HEK293 (cell line): ENCODE results near the gene ZNF790.
A peak's percentile ranks its signal among the peaks of the same experiment; 100 is the strongest.

ENCODE experiments used
- GLIS2 ChIP-seq: fragments of 450-650 bp; formaldehyde crosslinking; IDR thresholded peaks from 2 replicates; pipeline ENCODE4 v1.5.1; 2016; ENCODE audit warnings: missing biosample characterization, missing genetic modification characterization
- PRDM1 ChIP-seq: fragments of 450-650 bp; formaldehyde crosslinking; IDR thresholded peaks from 2 replicates; pipeline ENCODE4; 2016; ENCODE audit warnings: missing biosample characterization, missing genetic modification characterization
- SALL2 ChIP-seq: fragments of 450-650 bp; formaldehyde crosslinking; IDR thresholded peaks from 2 replicates; pipeline ENCODE4 v1.5.0; 2017; ENCODE audit warnings: missing biosample characterization, mild to moderate bottlenecking, missing genetic modification characterization, borderline replicate concordance
- YY2 ChIP-seq: fragments of 450-650 bp; formaldehyde crosslinking; IDR thresholded peaks from 2 replicates; pipeline ENCODE4 v1.5.1; 2016; ENCODE audit warnings: missing biosample characterization, missing genetic modification characterization
- ZBTB17 ChIP-seq: fragments of 450-650 bp; formaldehyde crosslinking; IDR thresholded peaks from 2 replicates; pipeline ENCODE4 v1.5.1; 2016; ENCODE audit warnings: missing biosample characterization, missing genetic modification characterization
- ZBTB21 ChIP-seq: fragments of 450-650 bp; formaldehyde crosslinking; IDR thresholded peaks from 2 replicates; pipeline ENCODE4 v1.5.1; 2017; ENCODE audit warnings: missing biosample characterization, missing genetic modification characterization
- ZBTB7A ChIP-seq: fragments of 450-650 bp; formaldehyde crosslinking; IDR thresholded peaks from 2 replicates; pipeline ENCODE4 v1.5.1; 2016; ENCODE audit warnings: low read depth, missing biosample characterization, missing genetic modification characterization
- ZNF112 ChIP-seq: fragments of 450-650 bp; formaldehyde crosslinking; IDR thresholded peaks from 2 replicates; pipeline ENCODE4 v1.5.0; 2017; ENCODE audit warnings: missing biosample characterization, missing genetic modification characterization
- ZNF175 ChIP-seq: fragments of 450-650 bp; formaldehyde crosslinking; IDR thresholded peaks from 2 replicates; pipeline ENCODE4 v1.5.1; 2016; ENCODE audit warnings: missing biosample characterization, missing genetic modification characterization
- ZNF19 ChIP-seq: fragments of 450-650 bp; formaldehyde crosslinking; IDR thresholded peaks from 2 replicates; pipeline ENCODE4; 2016; ENCODE audit warnings: missing biosample characterization, missing genetic modification characterization, low read depth
- ZNF530 ChIP-seq: fragments of 450-650 bp; formaldehyde crosslinking; IDR thresholded peaks from 2 replicates; pipeline ENCODE4 v1.5.1; 2016; ENCODE audit warnings: low read depth, missing biosample characterization, missing genetic modification characterization
- ZNF624 ChIP-seq: fragments of 450-650 bp; formaldehyde crosslinking; IDR thresholded peaks from 2 replicates; pipeline ENCODE4 v1.5.1; 2017; ENCODE audit warnings: missing biosample characterization, missing genetic modification characterization
- ZNF626 ChIP-seq: fragments of 450-650 bp; sonication (Bioruptor Pico); formaldehyde crosslinking; IDR thresholded peaks from 2 replicates; pipeline ENCODE4 v1.5.1; 2018; ENCODE audit warnings: missing biosample characterization, missing genetic modification characterization, inconsistent platforms
- ZNF629 ChIP-seq: fragments of 450-650 bp; formaldehyde crosslinking; IDR thresholded peaks from 2 replicates; pipeline ENCODE4 v1.5.1; 2017; ENCODE audit warnings: missing biosample characterization, missing genetic modification characterization
- ZNF747 ChIP-seq: fragments of 450-650 bp; formaldehyde crosslinking; IDR thresholded peaks from 2 replicates; pipeline ENCODE4 v1.5.1; 2016; ENCODE audit warnings: missing biosample characterization, missing genetic modification characterization
- TF ChIP-seq, protein P1 (sequence below): fragments of 450-650 bp; formaldehyde crosslinking; IDR thresholded peaks from 2 replicates; pipeline ENCODE4 v1.5.1; 2016; ENCODE audit warnings: missing biosample characterization, missing genetic modification characterization
- TF ChIP-seq, protein P2 (sequence below): fragments of 450-650 bp; formaldehyde crosslinking; IDR thresholded peaks from 2 replicates; pipeline ENCODE4 v1.5.1; 2017; ENCODE audit warnings: missing biosample characterization, missing genetic modification characterization
- TF ChIP-seq, protein P3 (sequence below): fragments of 450-650 bp; formaldehyde crosslinking; IDR thresholded peaks from 2 replicates; pipeline ENCODE4 v1.5.1; 2016; ENCODE audit warnings: missing biosample characterization, missing genetic modification characterization
- TF ChIP-seq, protein P4 (sequence below): fragments of 450-650 bp; formaldehyde crosslinking; IDR thresholded peaks from 2 replicates; pipeline ENCODE4 v1.5.1; 2016; ENCODE audit warnings: missing biosample characterization, missing genetic modification characterization, borderline replicate concordance

ZNF790 gene

DNA sequence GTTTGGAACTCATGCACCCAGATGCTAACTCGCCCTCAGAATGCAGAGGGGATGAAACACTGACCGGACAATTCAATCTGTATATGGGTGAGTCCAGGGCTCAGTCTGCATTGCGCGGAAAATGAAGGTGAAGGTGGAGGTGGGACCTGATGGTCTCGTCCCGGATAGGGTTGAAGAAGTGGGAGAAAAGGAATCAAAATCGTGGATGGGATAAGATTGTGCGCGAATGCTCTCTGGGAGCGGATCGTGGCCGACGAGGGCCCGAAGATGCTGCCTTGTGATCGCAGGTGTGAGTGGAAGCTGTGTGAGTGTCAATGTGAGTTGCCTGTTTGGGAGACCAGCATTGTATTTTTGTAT, 65.0 kb downstream of the ZNF790 start (continued):
- TF ChIP-seq, protein P1, sequence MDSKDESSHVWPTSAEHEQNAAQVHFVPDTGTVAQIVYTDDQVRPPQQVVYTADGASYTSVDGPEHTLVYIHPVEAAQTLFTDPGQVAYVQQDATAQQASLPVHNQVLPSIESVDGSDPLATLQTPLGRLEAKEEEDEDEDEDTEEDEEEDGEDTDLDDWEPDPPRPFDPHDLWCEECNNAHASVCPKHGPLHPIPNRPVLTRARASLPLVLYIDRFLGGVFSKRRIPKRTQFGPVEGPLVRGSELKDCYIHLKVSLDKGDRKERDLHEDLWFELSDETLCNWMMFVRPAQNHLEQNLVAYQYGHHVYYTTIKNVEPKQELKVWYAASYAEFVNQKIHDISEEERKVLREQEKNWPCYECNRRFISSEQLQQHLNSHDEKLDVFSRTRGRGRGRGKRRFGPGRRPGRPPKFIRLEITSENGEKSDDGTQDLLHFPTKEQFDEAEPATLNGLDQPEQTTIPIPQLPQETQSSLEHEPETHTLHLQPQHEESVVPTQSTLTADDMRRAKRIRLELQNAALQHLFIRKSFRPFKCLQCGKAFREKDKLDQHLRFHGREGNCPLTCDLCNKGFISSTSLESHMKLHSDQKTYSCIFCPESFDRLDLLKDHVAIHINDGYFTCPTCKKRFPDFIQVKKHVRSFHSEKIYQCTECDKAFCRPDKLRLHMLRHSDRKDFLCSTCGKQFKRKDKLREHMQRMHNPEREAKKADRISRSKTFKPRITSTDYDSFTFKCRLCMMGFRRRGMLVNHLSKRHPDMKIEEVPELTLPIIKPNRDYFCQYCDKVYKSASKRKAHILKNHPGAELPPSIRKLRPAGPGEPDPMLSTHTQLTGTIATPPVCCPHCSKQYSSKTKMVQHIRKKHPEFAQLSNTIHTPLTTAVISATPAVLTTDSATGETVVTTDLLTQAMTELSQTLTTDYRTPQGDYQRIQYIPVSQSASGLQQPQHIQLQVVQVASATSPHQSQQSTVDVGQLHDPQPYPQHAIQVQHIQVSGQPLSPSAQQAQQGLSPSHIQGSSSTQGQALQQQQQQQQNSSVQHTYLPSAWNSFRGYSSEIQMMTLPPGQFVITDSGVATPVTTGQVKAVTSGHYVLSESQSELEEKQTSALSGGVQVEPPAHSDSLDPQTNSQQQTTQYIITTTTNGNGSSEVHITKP (tag by site-specific recombination): peak; percentile 99
- TF ChIP-seq ZNF626 (tag by site-specific recombination): no peak
- TF ChIP-seq, protein P2, sequence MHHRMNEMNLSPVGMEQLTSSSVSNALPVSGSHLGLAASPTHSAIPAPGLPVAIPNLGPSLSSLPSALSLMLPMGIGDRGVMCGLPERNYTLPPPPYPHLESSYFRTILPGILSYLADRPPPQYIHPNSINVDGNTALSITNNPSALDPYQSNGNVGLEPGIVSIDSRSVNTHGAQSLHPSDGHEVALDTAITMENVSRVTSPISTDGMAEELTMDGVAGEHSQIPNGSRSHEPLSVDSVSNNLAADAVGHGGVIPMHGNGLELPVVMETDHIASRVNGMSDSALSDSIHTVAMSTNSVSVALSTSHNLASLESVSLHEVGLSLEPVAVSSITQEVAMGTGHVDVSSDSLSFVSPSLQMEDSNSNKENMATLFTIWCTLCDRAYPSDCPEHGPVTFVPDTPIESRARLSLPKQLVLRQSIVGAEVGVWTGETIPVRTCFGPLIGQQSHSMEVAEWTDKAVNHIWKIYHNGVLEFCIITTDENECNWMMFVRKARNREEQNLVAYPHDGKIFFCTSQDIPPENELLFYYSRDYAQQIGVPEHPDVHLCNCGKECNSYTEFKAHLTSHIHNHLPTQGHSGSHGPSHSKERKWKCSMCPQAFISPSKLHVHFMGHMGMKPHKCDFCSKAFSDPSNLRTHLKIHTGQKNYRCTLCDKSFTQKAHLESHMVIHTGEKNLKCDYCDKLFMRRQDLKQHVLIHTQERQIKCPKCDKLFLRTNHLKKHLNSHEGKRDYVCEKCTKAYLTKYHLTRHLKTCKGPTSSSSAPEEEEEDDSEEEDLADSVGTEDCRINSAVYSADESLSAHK: no peak
- TF ChIP-seq SALL2: no peak
- no peak for TF ChIP-seq ZNF624 (tag by site-specific recombination)
- TF ChIP-seq ZNF112 (tag by site-specific recombination): no peak
- no peak for TF ChIP-seq GLIS2 (tag by site-specific recombination)
- TF ChIP-seq ZNF175 (tag by site-specific recombination): no peak
- TF ChIP-seq, protein P3, sequence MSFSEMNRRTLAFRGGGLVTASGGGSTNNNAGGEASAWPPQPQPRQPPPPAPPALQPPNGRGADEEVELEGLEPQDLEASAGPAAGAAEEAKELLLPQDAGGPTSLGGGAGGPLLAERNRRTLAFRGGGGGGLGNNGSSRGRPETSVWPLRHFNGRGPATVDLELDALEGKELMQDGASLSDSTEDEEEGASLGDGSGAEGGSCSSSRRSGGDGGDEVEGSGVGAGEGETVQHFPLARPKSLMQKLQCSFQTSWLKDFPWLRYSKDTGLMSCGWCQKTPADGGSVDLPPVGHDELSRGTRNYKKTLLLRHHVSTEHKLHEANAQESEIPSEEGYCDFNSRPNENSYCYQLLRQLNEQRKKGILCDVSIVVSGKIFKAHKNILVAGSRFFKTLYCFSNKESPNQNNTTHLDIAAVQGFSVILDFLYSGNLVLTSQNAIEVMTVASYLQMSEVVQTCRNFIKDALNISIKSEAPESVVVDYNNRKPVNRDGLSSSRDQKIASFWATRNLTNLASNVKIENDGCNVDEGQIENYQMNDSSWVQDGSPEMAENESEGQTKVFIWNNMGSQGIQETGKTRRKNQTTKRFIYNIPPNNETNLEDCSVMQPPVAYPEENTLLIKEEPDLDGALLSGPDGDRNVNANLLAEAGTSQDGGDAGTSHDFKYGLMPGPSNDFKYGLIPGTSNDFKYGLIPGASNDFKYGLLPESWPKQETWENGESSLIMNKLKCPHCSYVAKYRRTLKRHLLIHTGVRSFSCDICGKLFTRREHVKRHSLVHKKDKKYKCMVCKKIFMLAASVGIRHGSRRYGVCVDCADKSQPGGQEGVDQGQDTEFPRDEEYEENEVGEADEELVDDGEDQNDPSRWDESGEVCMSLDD: peak; percentile 61
- 0 out of 2 replicates have a peak, but pooled peaks have one; percentile 16 for TF ChIP-seq ZBTB7A
- no peak for TF ChIP-seq ZNF530 (tag by site-specific recombination)
- TF ChIP-seq ZNF747: no peak
- no peak; the same call in 1 of the 2 replicates for TF ChIP-seq ZNF19 (tag by site-specific recombination)
- TF ChIP-seq ZNF629 (tag by site-specific recombination): peak; percentile 75; the same call in 1 of the 2 replicates
- TF ChIP-seq ZBTB21 (tag by site-specific recombination): peak; percentile 70
- TF ChIP-seq, protein P4, sequence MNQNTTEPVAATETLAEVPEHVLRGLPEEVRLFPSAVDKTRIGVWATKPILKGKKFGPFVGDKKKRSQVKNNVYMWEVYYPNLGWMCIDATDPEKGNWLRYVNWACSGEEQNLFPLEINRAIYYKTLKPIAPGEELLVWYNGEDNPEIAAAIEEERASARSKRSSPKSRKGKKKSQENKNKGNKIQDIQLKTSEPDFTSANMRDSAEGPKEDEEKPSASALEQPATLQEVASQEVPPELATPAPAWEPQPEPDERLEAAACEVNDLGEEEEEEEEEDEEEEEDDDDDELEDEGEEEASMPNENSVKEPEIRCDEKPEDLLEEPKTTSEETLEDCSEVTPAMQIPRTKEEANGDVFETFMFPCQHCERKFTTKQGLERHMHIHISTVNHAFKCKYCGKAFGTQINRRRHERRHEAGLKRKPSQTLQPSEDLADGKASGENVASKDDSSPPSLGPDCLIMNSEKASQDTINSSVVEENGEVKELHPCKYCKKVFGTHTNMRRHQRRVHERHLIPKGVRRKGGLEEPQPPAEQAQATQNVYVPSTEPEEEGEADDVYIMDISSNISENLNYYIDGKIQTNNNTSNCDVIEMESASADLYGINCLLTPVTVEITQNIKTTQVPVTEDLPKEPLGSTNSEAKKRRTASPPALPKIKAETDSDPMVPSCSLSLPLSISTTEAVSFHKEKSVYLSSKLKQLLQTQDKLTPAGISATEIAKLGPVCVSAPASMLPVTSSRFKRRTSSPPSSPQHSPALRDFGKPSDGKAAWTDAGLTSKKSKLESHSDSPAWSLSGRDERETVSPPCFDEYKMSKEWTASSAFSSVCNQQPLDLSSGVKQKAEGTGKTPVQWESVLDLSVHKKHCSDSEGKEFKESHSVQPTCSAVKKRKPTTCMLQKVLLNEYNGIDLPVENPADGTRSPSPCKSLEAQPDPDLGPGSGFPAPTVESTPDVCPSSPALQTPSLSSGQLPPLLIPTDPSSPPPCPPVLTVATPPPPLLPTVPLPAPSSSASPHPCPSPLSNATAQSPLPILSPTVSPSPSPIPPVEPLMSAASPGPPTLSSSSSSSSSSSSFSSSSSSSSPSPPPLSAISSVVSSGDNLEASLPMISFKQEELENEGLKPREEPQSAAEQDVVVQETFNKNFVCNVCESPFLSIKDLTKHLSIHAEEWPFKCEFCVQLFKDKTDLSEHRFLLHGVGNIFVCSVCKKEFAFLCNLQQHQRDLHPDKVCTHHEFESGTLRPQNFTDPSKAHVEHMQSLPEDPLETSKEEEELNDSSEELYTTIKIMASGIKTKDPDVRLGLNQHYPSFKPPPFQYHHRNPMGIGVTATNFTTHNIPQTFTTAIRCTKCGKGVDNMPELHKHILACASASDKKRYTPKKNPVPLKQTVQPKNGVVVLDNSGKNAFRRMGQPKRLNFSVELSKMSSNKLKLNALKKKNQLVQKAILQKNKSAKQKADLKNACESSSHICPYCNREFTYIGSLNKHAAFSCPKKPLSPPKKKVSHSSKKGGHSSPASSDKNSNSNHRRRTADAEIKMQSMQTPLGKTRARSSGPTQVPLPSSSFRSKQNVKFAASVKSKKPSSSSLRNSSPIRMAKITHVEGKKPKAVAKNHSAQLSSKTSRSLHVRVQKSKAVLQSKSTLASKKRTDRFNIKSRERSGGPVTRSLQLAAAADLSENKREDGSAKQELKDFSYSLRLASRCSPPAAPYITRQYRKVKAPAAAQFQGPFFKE (tag by site-specific recombination): no peak
- TF ChIP-seq YY2 (tag by site-specific recombination): no peak
- no peak for TF ChIP-seq PRDM1 (tag by site-specific recombination)
- TF ChIP-seq ZBTB17 (tag by site-specific recombination): peak; percentile 100
